Trophoblast cell (in vitro differentiated cells and primary cell): ENCODE measurements around the gene CDK15.
A peak's percentile ranks its signal among the peaks of the same experiment; 100 is the strongest.
"Not testable (repeated sequence)": the region's sequence is repeated elsewhere in the genome, so short reads cannot be mapped to it uniquely, and the experiment has no call there.

Experiments
- DNase-seq, 2 donors: peaks; one replicate each; pipeline ENCODE4 v3.0.0-alpha.2; 2016
- H2AFZ ChIP-seq: 2 replicates; pipeline ENCODE4 v1.6.1; 2013; ENCODE audit warnings: low read length, moderate library complexity, mild to moderate bottlenecking; ENCODE audit not compliant: insufficient read depth, poor library complexity
- H2AK5ac ChIP-seq: 2 replicates; pipeline ENCODE4 v1.6.1; 2013; ENCODE audit warnings: mild to moderate bottlenecking, low read length
- H2BK120ac ChIP-seq: 2 replicates; pipeline ENCODE4 v1.6.1; 2013; ENCODE audit warnings: low read length, mild to moderate bottlenecking, moderate library complexity; ENCODE audit not compliant: insufficient read depth, poor library complexity
- H2BK12ac ChIP-seq: 2 replicates; pipeline ENCODE4 v1.6.1; 2013; ENCODE audit warnings: mild to moderate bottlenecking, low read length, moderate library complexity
- H2BK5ac ChIP-seq: 2 replicates; pipeline ENCODE4 v1.6.1; 2013; ENCODE audit warnings: low read length, low read depth, moderate library complexity, mild to moderate bottlenecking; ENCODE audit not compliant: poor library complexity
- H3K14ac ChIP-seq: 2 replicates; pipeline ENCODE4 v1.6.1; 2013; ENCODE audit warnings: mild to moderate bottlenecking, low read length
- H3K18ac ChIP-seq: 2 replicates; pipeline ENCODE4 v1.6.1; 2013; ENCODE audit warnings: mild to moderate bottlenecking, low read length
- H3K23ac ChIP-seq: 2 replicates; pipeline ENCODE4 v1.6.1; 2013; ENCODE audit warnings: low read length
- H3K27ac ChIP-seq: 2 replicates; pipeline ENCODE4 v1.5.1; 2013; ENCODE audit warnings: low read depth, mild to moderate bottlenecking, inconsistent platforms, low read length, moderate library complexity
- H3K27me3 ChIP-seq: 2 replicates; pipeline ENCODE4 v1.6.1; 2013; ENCODE audit warnings: inconsistent platforms, mild to moderate bottlenecking, low read length, moderate library complexity; ENCODE audit not compliant: insufficient read depth
- H3K36me3 ChIP-seq, 2 experiments: 1 replicate in 1 of 2; 2 replicates in 1 of 2; pipeline ENCODE4 v1.6.1; 2013; ENCODE audit warnings: low read length in 2 of 2, mild to moderate bottlenecking in 2 of 2, moderate library complexity in 1 of 2; ENCODE audit not compliant: insufficient read depth in 2 of 2, control insufficient read depth in 1 of 2
- H3K4ac ChIP-seq: 2 replicates; pipeline ENCODE4 v1.6.1; 2013; ENCODE audit warnings: low read depth, mild to moderate bottlenecking, low read length, moderate library complexity
- H3K4me1 ChIP-seq, 2 experiments: 1 replicate in 1 of 2; 2 replicates in 1 of 2; pipeline ENCODE4 v1.6.1; 2013; ENCODE audit warnings: low read length in 2 of 2, mild to moderate bottlenecking in 2 of 2, moderate library complexity in 1 of 2; ENCODE audit not compliant: insufficient read depth in 2 of 2, control insufficient read depth in 1 of 2
- H3K4me2 ChIP-seq: 2 replicates; pipeline ENCODE4 v1.6.1; 2013; ENCODE audit warnings: inconsistent platforms, mild to moderate bottlenecking, low read length, moderate library complexity
- H3K4me3 ChIP-seq: 2 replicates; pipeline ENCODE4 v1.5.1; 2013; ENCODE audit warnings: mild to moderate bottlenecking, low read depth, low read length, inconsistent platforms
- H3K79me1 ChIP-seq: one replicate; pipeline ENCODE4 v1.6.1; 2013; ENCODE audit warnings: low read length
- H3K79me2 ChIP-seq: 2 replicates; pipeline ENCODE4 v1.6.1; 2013; ENCODE audit warnings: low read length, mild to moderate bottlenecking; ENCODE audit not compliant: control insufficient read depth, insufficient read depth, poor library complexity
- H3K9ac ChIP-seq: 2 replicates; pipeline ENCODE4 v1.6.1; 2013; ENCODE audit warnings: mild to moderate bottlenecking, low read length
- H3K9me3 ChIP-seq: 2 replicates; pipeline ENCODE4 v1.6.1; 2013; ENCODE audit warnings: low read depth, mild to moderate bottlenecking, control low read depth, inconsistent platforms, low read length; ENCODE audit not compliant: insufficient read depth
- H4K12ac ChIP-seq: 2 replicates; pipeline ENCODE4 v1.6.1; 2013; ENCODE audit warnings: low read depth, mild to moderate bottlenecking, low read length, moderate library complexity
- H4K8ac ChIP-seq: 2 replicates; pipeline ENCODE4 v1.6.1; 2013; ENCODE audit warnings: low read depth, mild to moderate bottlenecking, low read length, moderate library complexity
- H4K91ac ChIP-seq: one replicate; pipeline ENCODE4 v1.6.1; 2013; ENCODE audit warnings: low read depth, mild to moderate bottlenecking, low read length, moderate library complexity
- WGBS: extraction: QIAGEN DNeasy Blood & Tissue Kit; methylation state at CpG from one replicate; pipeline ENCODE4 v1.1.7; 2013; ENCODE audit warnings: missing lambda C conversion rate; ENCODE audit not compliant: insufficient read length, insufficient coverage; ENCODE audit errors: extremely low coverage; 5-methylcytosine and 5-hydroxymethylcytosine counted together

Gene CDK15

GRCh38 chr2:201808027-201808426, 1.7 kb downstream of the CDK15 start:
- Histone ChIP-seq H3K4me3 (no peak overlapping the region), H2BK5ac (no peak overlapping the region), H2AK5ac (no peak overlapping the region), H3K27me3 (no peaks in the 10 kb centered on the region), H3K9me3 (no peaks in the 10 kb centered on the region), H3K4ac (no peak overlapping the region), H3K18ac (no peak overlapping the region), H4K8ac (no peak overlapping the region), H3K23ac (no peak overlapping the region), H3K36me3 (no peaks in the 10 kb centered on the region), H3K79me1 (no peaks in the 10 kb centered on the region), H3K27ac (no peak overlapping the region), H4K12ac (no peak overlapping the region), H3K9ac (no peak overlapping the region), H2BK12ac (no peak overlapping the region), H3K4me2 (peak overlapping the region; percentile 37), H2AFZ (no peak overlapping the region), H4K91ac (no peak overlapping the region), H3K14ac (no peak overlapping the region), H3K79me2 (no peaks in the 10 kb centered on the region), H3K4me1 (peaks cover 6 to 14% of the 10 kb centered on the region in 2 experiments), H2BK120ac (no peak overlapping the region)
- no CpG with 5 or more reads among the region's 2 CpGs for WGBS
- DNase-seq, result no peak

- Histone ChIP-seq H2AFZ (no peak overlapping the region), H3K4me1 (peaks cover 6 to 11% of the 10 kb centered on the region in 2 experiments), H4K8ac (no peak overlapping the region), H2BK5ac (no peak overlapping the region), H3K79me2 (no peaks in the 10 kb centered on the region), H3K9me3 (no peaks in the 10 kb centered on the region), H3K4ac (no peak overlapping the region), H3K9ac (no peak overlapping the region), H2BK120ac (no peak overlapping the region), H2BK12ac (no peak overlapping the region), H3K18ac (no peak overlapping the region), H3K4me2 (no peak overlapping the region), H3K27me3 (no peaks in the 10 kb centered on the region), H3K4me3 (no peak overlapping the region), H2AK5ac (no peak overlapping the region), H3K36me3 (no peaks in the 10 kb centered on the region), H3K23ac (no peak overlapping the region), H3K14ac (no peak overlapping the region), H3K79me1 (no peaks in the 10 kb centered on the region), H4K12ac (no peak overlapping the region), H4K91ac (no peak overlapping the region), H3K27ac (no peak overlapping the region)
- no peak for DNase-seq
- WGBS, result no CpG with 5 or more reads among the region's 4 CpGs
Measured at GRCh38 chr2:201809633-201810032, 3.3 kb downstream of the CDK15 start.

DNA sequence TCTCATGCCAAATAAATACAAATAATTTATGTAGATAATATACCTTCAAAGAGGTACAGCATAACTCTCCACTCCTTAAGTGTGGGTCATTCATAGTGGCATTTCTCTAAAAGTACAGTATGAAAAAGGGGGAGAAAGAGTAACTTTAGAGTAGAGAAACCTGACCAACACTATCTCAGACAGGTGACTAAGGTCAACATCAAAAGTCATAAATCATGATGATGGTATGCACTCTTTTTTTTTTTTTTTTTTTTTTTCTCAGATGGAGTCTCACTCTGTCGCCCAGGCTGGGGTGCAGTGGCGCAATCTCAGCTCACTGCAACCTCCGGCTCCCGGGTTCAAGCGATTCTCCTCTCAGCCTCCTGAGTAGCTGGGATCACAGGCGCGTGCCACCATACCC, 4.3 kb downstream of the CDK15 start:
- H2AK5ac ChIP-seq, H4K8ac ChIP-seq, H3K14ac ChIP-seq, H2BK5ac ChIP-seq, H3K9me3 ChIP-seq, H4K12ac ChIP-seq, H3K18ac ChIP-seq, H3K27ac ChIP-seq, H2BK120ac ChIP-seq, H4K91ac ChIP-seq, H3K36me3 ChIP-seq, H3K79me1 ChIP-seq, H3K4ac ChIP-seq, H3K23ac ChIP-seq, H2BK12ac ChIP-seq, H3K4me3 ChIP-seq, H3K27me3 ChIP-seq, H3K79me2 ChIP-seq, H3K4me2 ChIP-seq, H2AFZ ChIP-seq, DNase-seq, H3K9ac ChIP-seq: not testable (repeated sequence)
- peaks cover 6 to 11% of the 10 kb centered on the region in 2 experiments for H3K4me1 ChIP-seq
- no CpG with 5 or more reads among the region's 7 CpGs for WGBS

DNA sequence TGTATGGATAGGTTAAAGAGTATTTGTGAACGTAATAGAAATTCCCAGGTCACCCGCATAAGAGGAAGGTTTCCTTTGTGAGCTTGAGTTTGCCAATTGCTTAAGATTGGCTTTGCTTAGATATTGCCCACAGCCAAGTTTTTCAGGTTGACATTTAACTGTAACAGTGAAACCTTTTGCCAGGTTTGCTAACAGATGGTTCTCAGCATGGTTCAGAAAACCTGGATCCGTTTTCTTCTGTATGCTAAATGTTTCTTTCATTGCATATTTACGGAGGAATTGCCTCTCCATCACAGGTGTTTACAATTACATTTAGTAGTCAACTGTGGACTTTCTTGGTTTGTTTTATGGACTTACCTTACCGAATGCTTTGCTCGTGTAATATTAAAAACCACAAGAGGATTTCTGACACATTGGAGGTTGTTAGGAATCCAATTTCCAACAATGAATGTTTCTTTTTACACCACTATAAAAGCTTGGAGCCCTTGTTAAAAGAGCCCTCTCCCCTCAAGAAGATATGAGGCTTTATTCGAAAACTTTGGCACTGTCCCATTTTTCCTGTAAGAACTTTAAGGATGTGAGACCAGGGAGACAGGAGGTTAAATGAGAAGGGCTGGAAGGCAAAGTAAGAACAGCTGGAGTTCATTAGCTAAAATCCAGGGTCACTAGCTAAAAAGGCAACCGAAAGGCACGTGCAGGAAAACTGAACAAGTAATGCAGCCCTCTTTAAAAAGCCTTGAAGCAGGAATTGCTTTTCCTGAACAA, 7.8 kb downstream of the CDK15 start:
- H2AK5ac ChIP-seq, result no peak overlapping the region
- H4K91ac ChIP-seq, result no peak overlapping the region
- peaks cover 2% of the 10 kb centered on the region for H3K9me3 ChIP-seq
- H3K4me1 ChIP-seq, result no peaks in the 10 kb centered on the region
- no peak overlapping the region for H2AFZ ChIP-seq
- no peak overlapping the region for H4K12ac ChIP-seq
- H3K27me3 ChIP-seq, result no peaks in the 10 kb centered on the region
- no peak overlapping the region for H2BK120ac ChIP-seq
- no peak overlapping the region for H3K9ac ChIP-seq
- no peak overlapping the region for H3K4ac ChIP-seq
- no peak overlapping the region for H3K4me2 ChIP-seq
- no peak overlapping the region for H3K18ac ChIP-seq
- WGBS, result no CpG with 5 or more reads among the region's 9 CpGs
- no peaks in the 10 kb centered on the region for H3K36me3 ChIP-seq
- no peak overlapping the region for H3K23ac ChIP-seq
- H3K79me2 ChIP-seq, result no peaks in the 10 kb centered on the region
- DNase-seq, result no peak
- H4K8ac ChIP-seq, result no peak overlapping the region
- H3K14ac ChIP-seq, result no peak overlapping the region
- H2BK5ac ChIP-seq, result no peak overlapping the region
- no peak overlapping the region for H3K27ac ChIP-seq
- no peak overlapping the region for H3K4me3 ChIP-seq
- H3K79me1 ChIP-seq, result no peaks in the 10 kb centered on the region
- no peak overlapping the region for H2BK12ac ChIP-seq
